Muscle layer of duodenum (tissue), 2 donors: ENCODE results near the gene CCL3.
"Not testable (repeated sequence)": the region's sequence is repeated elsewhere in the genome, so short reads cannot be mapped to it uniquely, and the experiment has no call there.

Experiments used
- H3K27ac ChIP-seq: one replicate; pipeline ENCODE4 v1.7.0; 2013; ENCODE audit warnings: mild to moderate bottlenecking, low read length
- H3K27me3 ChIP-seq: one replicate; pipeline ENCODE4 v1.7.0; 2013; ENCODE audit warnings: low read depth, mild to moderate bottlenecking, control low read depth, low read length
- H3K36me3 ChIP-seq, 2 donors: one replicate each; pipeline ENCODE4 v1.7.0; 2013; ENCODE audit warnings: low read length in 2 of 2, control low read depth in 1 of 2, mild to moderate bottlenecking in 1 of 2; ENCODE audit not compliant: insufficient read depth in 2 of 2, control insufficient read depth in 1 of 2
- H3K4me1 ChIP-seq, 2 donors: one replicate each; pipeline ENCODE4 v1.7.0; 2013; ENCODE audit warnings: low read length in 2 of 2, mild to moderate bottlenecking in 2 of 2, control low read depth in 1 of 2, moderate library complexity in 1 of 2; ENCODE audit not compliant: insufficient read depth in 2 of 2, control insufficient read depth in 1 of 2
- H3K4me3 ChIP-seq, 2 donors: one replicate each; pipeline ENCODE4 v1.7.0; 2013; ENCODE audit warnings: low read length in 2 of 2, low read depth in 1 of 2, mild to moderate bottlenecking in 1 of 2
- H3K9me3 ChIP-seq, 2 donors: one replicate each; pipeline ENCODE4 v1.7.0; 2013; ENCODE audit warnings: low read length in 2 of 2, control low read depth in 1 of 2, mild to moderate bottlenecking in 1 of 2; ENCODE audit not compliant: control insufficient read depth in 1 of 2
- donor health status: healthy.

The CCL3 gene

DNA sequence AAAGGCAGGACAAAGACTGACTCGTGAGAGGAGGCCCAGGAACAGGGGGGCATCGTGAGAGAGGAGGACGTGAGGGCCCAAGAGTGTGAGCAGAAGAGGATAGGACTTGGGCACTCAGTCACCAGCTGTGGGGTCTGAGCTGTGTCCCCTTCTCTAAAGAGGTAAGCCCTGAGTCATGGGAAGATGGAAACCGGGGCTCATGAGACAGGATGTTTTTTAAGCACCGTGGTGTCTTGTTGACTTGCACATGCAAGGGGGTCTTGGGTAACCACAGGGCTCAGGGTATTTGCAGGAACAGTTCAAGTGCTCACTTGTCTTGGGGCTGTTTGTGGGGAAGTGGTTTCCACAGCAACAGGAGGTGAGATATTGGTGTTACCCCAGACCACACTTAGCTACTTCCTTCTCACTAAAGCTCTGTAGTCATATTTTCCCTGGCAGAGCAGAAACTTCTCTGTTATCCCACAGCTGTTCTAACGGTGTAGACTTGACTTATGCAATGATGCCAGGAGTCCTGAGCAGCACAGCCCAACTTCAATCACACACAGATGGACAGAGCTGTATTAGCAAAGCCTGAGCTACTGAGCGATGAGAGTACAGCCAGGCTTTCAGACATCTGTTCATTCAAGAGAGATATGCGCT, 7.3 kb downstream of the CCL3 start:
- not testable (repeated sequence) for H3K36me3 ChIP-seq, H3K4me1 ChIP-seq, H3K9me3 ChIP-seq, H3K4me3 ChIP-seq, H3K27me3 ChIP-seq
- peak overlapping the region; percentile 45 for H3K27ac ChIP-seq

DNA sequence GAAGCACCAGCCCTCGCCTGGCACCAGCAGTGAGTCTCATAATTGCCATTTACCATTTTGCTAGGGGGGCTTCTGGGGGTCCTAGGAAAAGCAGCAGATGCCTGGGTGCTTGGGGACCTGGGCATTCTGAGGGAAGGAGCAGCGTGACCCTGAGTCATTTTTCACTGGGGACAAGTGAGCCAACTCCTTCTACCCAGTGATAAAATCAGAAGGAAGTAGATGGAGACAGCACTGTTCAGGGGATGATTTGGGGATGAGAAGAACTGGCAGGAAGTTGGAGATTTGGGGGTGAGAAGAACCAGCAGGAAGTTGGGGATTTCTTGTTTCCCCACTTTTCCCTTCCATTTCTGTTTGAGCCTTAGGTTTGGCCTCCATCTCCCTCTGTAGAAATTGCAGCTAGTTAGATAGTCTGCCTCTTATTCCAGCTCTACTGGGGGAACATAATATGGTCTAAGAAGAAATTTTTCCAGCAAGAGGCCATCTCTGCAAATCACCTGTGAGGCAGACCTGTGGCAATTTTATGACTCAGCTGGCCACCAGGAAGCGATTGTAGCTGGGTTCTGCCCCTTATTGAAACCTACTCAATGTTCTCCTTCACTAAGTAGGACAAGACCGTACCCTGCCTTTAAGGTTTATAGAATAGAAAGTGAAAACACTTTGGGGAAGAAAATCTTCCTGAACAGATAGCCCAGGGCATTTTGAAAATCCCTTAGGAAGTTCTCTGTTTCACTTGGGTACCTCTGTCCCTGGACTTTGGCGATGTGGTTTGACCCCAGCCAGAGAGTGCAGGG, 8.1 kb downstream of the CCL3 start:
- H3K9me3 ChIP-seq, H3K27me3 ChIP-seq, H3K4me1 ChIP-seq, H3K4me3 ChIP-seq, H3K36me3 ChIP-seq: not testable (repeated sequence)
- H3K27ac ChIP-seq, result peak overlapping the region; percentile 45

GRCh38 chr17:36074365-36074764, 15.6 kb downstream of the CCL3 start:
- H3K36me3 ChIP-seq, result no peaks in the 10 kb centered on the region
- no peaks in the 10 kb centered on the region for H3K4me1 ChIP-seq

DNA sequence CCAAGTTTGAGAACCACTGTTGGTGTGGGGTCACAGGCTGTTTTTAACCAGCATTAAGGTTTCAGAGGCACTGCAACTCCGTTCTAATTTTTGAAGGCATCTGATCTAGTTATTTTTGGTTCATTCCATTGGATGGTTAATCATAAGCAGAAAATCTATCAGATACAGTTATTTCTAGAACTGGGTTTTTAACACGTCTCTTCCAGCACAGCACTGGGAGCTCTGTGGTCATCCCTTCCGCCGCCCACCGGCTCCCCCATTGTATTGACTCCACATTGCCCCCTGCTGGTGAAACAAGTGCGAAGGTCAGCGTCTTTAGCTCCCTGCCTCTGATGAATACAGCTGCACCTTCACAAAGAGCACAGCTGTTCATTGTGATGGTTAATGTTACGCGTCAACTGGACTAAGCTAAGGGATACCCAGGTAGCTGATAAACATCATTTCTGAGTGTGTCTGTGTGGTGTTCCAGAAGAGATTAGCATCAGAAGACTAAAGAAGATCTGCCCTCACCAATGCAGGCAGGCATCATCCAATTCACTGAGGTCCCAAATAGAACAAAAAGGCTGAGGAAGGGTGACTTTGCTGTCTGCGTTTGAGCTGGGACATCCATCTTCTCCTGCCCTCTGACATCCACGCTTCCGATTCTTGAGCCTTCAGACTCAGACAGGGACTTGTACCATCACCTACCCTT, 17.4 kb downstream of the CCL3 start:
- no peak overlapping the region for H3K27ac ChIP-seq
- H3K36me3 ChIP-seq, result no peaks in the 10 kb centered on the region
- H3K4me3 ChIP-seq, result no peak overlapping the region
- H3K4me1 ChIP-seq, result no peaks in the 10 kb centered on the region
- H3K9me3 ChIP-seq, result peaks cover 6 to 9% of the 10 kb centered on the region in 2 donors
- H3K27me3 ChIP-seq, result no peaks in the 10 kb centered on the region

More at GRCh38 chr17:36074365-36074764, 15.6 kb downstream of the CCL3 start:
- Histone ChIP-seq H3K4me3 (no peak overlapping the region), H3K27me3 (no peaks in the 10 kb centered on the region), H3K27ac (no peak overlapping the region), H3K9me3 (peaks cover 6 to 9% of the 10 kb centered on the region in 2 donors)

GRCh38 chr17:36071751-36072150, 18.2 kb downstream of the CCL3 start:
- Histone ChIP-seq H3K36me3 (no peaks in the 10 kb centered on the region), H3K4me3 (no peak overlapping the region), H3K27ac (no peak overlapping the region), H3K4me1 (no peaks in the 10 kb centered on the region), H3K9me3 (peaks cover 0 to under 1% of the 10 kb centered on the region in 2 donors), H3K27me3 (no peaks in the 10 kb centered on the region)

DNA sequence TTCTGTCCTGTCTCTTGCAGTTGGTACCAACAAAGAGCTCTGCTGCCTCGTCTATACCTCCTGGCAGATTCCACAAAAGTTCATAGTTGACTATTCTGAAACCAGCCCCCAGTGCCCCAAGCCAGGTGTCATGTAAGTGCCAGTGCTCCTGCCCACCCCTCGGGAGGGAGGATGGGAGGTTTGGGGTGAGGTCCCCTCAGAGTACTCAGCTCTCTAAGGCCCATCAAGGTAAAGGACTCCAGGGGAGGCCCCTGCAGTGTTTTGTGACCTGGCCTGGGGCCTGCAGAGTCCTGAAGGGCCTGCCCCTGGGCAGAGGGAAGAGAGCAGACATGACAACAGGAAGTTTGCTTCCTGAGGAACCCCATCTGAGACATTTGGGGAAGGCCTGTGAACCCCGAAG, 19.5 kb downstream of the CCL3 start:
- Histone ChIP-seq H3K27me3 (no peaks in the 10 kb centered on the region), H3K4me1 (no peaks in the 10 kb centered on the region), H3K9me3 (no peaks in the 10 kb centered on the region), H3K27ac (no peak overlapping the region), H3K4me3 (no peak overlapping the region), H3K36me3 (no peaks in the 10 kb centered on the region)

- Histone ChIP-seq H3K4me1 (no peaks in the 10 kb centered on the region), H3K27ac (no peak overlapping the region), H3K9me3 (no peaks in the 10 kb centered on the region), H3K27me3 (no peaks in the 10 kb centered on the region), H3K4me3 (no peak overlapping the region), H3K36me3 (no peaks in the 10 kb centered on the region)
These were observed 20.8 kb downstream of the CCL3 start for GRCh38 chr17:36069136-36069535.

DNA sequence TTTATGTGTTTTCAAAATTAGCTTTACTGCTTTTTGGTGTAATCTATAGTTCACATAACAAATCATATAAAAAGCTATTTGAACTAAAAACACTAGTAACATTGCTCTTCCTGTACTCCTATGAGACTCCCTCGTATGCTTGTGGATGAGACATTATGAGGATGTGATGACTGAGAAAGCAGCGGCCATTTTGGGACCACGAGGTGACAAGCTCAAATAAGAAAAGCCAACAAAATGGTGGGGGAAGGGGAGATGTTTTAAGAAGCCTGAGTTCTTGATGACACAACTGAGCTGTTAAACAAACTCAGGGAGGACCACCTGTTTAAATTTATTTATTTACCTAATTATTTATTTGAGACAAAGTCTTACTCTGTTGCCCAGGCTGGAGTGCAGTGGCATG, 21.4 kb downstream of the CCL3 start:
- no peaks in the 10 kb centered on the region for H3K4me1 ChIP-seq
- H3K9me3 ChIP-seq, result no peaks in the 10 kb centered on the region
- no peak overlapping the region for H3K4me3 ChIP-seq
- no peak overlapping the region for H3K27ac ChIP-seq
- no peaks in the 10 kb centered on the region for H3K27me3 ChIP-seq
- no peaks in the 10 kb centered on the region for H3K36me3 ChIP-seq

DNA sequence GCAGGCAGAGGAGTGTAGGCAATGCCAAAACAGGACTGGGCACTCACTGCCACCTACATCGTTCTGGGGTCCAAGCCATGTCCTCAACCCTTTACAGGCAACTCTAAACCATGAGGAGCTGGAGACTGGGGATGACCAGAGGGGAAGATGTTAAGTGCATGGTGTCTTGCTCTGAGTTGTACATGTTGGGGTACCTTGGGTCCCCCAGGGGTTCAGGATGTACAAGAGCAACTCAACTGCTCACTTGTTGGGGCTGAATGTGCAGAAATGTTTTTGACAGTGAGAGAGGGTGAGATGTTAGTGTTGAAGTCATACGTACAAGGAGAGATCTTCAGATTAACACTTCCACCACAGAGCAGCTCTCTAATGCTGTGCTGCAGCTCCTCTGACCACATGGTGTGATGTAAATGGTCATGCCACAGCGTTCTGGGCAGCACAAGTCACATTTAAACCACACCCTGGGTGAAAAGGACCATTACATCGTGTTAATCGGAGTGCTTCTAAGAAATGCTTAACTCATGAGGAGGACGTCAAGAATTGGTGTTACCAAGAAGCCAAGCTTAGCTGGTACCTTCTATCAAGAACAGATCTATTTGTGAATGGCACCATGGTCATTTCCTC, 23.5 kb downstream of the CCL3 start:
- Histone ChIP-seq H3K9me3 (no peaks in the 10 kb centered on the region), H3K4me1 (no peaks in the 10 kb centered on the region), H3K27ac (no peak overlapping the region), H3K4me3 (no peak overlapping the region), H3K36me3 (no peaks in the 10 kb centered on the region), H3K27me3 (no peaks in the 10 kb centered on the region)

DNA sequence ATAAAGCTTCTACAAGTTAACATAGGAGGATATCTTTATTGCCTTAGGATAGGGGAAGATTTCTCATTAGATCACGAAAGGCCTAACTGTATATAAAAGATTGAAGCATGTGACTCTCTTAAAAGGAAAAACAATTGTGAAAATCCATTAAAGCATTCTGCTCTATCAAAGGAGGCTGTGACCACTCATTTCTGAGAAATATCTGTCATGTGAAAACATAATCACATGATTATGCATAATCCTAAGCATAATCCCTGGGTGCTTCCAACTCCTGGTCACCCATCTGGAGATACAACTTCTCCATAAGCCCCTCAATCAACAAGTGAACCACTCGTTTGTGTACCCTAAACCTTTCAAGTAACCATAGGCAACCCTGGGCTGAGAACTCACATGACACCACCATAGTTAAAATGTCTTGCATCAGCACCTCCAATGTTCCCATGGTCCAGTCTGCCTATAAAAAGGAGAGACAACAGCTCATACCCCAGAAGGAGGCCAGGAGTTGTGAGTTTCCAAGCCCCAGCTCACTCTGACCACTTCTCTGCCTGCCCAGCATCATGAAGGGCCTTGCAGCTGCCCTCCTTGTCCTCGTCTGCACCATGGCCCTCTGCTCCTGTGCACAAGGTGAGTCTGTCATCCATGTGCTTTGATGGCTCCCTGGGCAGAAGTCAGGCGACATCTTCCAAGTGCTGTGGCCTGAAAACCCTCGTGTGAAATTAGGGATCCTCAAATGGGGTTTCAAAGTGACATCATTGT, 26.0 kb downstream of the CCL3 start, which contains the start of gene CCL18:
Gene CCL18, plus strand, starts transcription at position 487 of the 756 bp plus-strand sequence. Its CDS starts 71 bp downstream, at position 558.
- no peak within 1 kb of the TSS for H3K4me3 ChIP-seq
- H3K36me3 ChIP-seq, result no peaks in the 10 kb centered on the region
- H3K4me1 ChIP-seq, result no peaks in the 10 kb centered on the region
- H3K9me3 ChIP-seq, result no peaks in the 10 kb centered on the region
- H3K27ac ChIP-seq, result no peak within 1 kb of the TSS
- no peaks in the 10 kb centered on the region for H3K27me3 ChIP-seq
